OCI-LY1 (cell line): ENCODE measurements around the gene NELFCD.
A peak's percentile ranks its signal among the peaks of the same experiment; 100 is the strongest.

Experiments used
- H2AFZ ChIP-seq: fragments of 200-600 bp; sonication (generic), shearing (Covaris generic); 2 replicates; pipeline ENCODE4 v1.6.0; 2014; ENCODE audit warnings: antibody characterized with exemption, mild to moderate bottlenecking, low read length
- H3F3A ChIP-seq: fragments of 200-600 bp; sonication (generic), shearing (Covaris generic); 2 replicates; pipeline ENCODE4 v1.6.0; 2014; ENCODE audit warnings: mild to moderate bottlenecking, antibody characterized with exemption, low read length, moderate library complexity; ENCODE audit not compliant: insufficient read depth
- H3K27ac ChIP-seq: fragments of 200-600 bp; sonication (generic); 2 replicates; pipeline ENCODE4 v1.5.1; 2014; ENCODE audit warnings: low read length, mixed run types, mild to moderate bottlenecking, low read depth; ENCODE audit not compliant: poor library complexity, severe bottlenecking
- H3K27me3 ChIP-seq: fragments of 200-600 bp; sonication (generic); 2 replicates; pipeline ENCODE4 v1.6.0; 2014; ENCODE audit warnings: antibody characterized with exemption, mild to moderate bottlenecking, low read length, moderate library complexity; ENCODE audit not compliant: insufficient read depth
- H3K36me3 ChIP-seq: fragments of 200-600 bp; sonication (generic); 2 replicates; pipeline ENCODE4 v1.6.1; 2014; ENCODE audit warnings: mild to moderate bottlenecking, antibody characterized with exemption, low read length, moderate library complexity, mixed read lengths; ENCODE audit not compliant: insufficient read depth
- H3K4me1 ChIP-seq: fragments of 200-600 bp; sonication (generic); 2 replicates; pipeline ENCODE4 v1.5.1; 2014; ENCODE audit warnings: mild to moderate bottlenecking, low read length, moderate library complexity; ENCODE audit not compliant: insufficient read depth, severe bottlenecking
- H3K4me2 ChIP-seq: fragments of 200-600 bp; sonication (generic), shearing (Covaris generic); 2 replicates; pipeline ENCODE4 v1.6.1; 2014; ENCODE audit warnings: low read length
- H3K4me3 ChIP-seq: fragments of 200-600 bp; sonication (generic); 2 replicates; pipeline ENCODE4 v1.5.1; 2014; ENCODE audit warnings: low read length, low read depth, mild to moderate bottlenecking, mixed read lengths; ENCODE audit not compliant: poor library complexity, severe bottlenecking
- H3K79me2 ChIP-seq: fragments of 200-600 bp; shearing (Covaris generic); 2 replicates; pipeline ENCODE4 v1.6.1; 2016; ENCODE audit warnings: mixed run types, low read length, mixed read lengths; ENCODE audit not compliant: insufficient read depth
- H3K9ac ChIP-seq: fragments of 200-600 bp; sonication (generic), shearing (Covaris generic); 2 replicates; pipeline ENCODE4 v1.6.1; 2014; ENCODE audit warnings: mild to moderate bottlenecking, low read length, mixed read lengths
- H3K9me2 ChIP-seq: fragments of 200-600 bp; sonication (generic), shearing (Covaris generic); 2 replicates; pipeline ENCODE4 v1.6.1; 2014; ENCODE audit warnings: low read depth, mild to moderate bottlenecking, low read length, mixed read lengths
- H3K9me3 ChIP-seq: fragments of 200-600 bp; shearing (Covaris generic); 2 replicates; pipeline ENCODE4 v1.6.1; 2014; ENCODE audit warnings: low read length, mixed read lengths
- H4K20me1 ChIP-seq: fragments of 200-600 bp; sonication (generic), shearing (Covaris generic); 2 replicates; pipeline ENCODE4 v1.6.0; 2016; ENCODE audit warnings: mild to moderate bottlenecking, low read length; ENCODE audit not compliant: insufficient read depth
- CTCF ChIP-seq: fragments of 200-600 bp; sonication (generic), shearing (Covaris generic); IDR thresholded peaks from 2 replicates; pipeline ENCODE4 v1.5.1; 2017; ENCODE audit warnings: mild to moderate bottlenecking, antibody characterized with exemption, low read length, moderate library complexity, mixed read lengths
- EZH2 ChIP-seq: fragments of 200-600 bp; sonication (generic), shearing (Covaris generic); IDR thresholded peaks from 2 replicates; pipeline ENCODE4 v1.8.0; 2017; ENCODE audit warnings: borderline replicate concordance, mixed run types, mild to moderate bottlenecking, antibody characterized with exemption, low read length, moderate library complexity, mixed read lengths

The NELFCD gene

DNA sequence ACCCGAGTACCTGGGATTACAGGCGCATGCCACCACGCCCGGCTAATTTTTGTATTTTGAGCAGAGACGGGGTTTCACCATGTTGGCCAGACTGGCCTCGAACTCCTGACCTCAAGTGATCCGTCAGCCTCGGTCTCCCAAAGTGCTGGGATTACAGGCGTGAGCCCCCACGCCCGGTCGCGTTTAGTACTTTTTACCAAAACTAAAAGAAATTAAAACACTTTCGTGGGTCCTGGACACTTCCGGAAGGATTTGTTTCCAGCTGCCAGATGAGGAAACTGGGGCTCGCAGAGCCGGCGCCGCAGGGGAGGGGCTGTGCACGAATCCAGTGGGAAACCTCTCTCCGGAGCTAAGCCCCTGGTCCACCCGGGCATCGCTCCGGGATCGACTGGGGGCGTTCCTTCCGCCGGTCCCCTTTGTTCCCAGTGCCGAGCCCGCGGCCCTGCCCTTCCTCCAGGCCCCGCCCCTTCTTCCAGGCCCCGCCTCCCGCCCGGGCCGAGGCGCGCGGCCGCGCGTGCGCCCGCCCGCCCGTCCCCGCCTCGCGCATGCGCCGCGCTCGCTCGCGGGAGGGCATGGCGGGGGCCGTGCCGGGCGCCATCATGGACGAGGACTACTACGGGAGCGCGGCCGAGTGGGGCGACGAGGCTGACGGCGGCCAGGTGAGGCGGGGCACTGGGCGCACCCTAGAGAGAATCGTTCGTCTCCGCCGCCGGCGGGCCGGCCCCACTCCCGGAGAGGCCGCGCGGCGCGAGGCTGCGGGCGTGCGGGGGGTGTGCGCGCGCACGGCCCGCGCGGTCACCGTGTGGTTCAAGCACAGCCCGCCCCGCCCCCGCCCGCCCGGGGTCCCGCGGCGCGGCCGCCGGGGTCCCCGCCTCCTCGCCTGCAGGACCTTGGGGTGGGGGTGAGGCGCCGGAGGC lies at the start of gene NELFCD:
TSS of gene NELFCD (plus strand) at position 546 of the 917 bp plus-strand sequence. CDS start at position 600, 54 bp downstream.
- no peaks in the 10 kb centered on the region for H3K27me3 ChIP-seq
- peak within 1 kb of the TSS; percentile 80 for H3K4me3 ChIP-seq
- no peaks in the 10 kb centered on the region for H3F3A ChIP-seq
- H3K9ac ChIP-seq = peak within 1 kb of the TSS; percentile 86
- no peaks in the 10 kb centered on the region for H4K20me1 ChIP-seq
- H3K4me2 ChIP-seq = peak within 1 kb of the TSS; percentile 75
- H3K9me2 ChIP-seq = no peaks in the 10 kb centered on the region
- peaks cover 44% of the 10 kb centered on the region for H3K79me2 ChIP-seq
- 0 out of 2 replicates have a peak within 1 kb of the TSS, but pooled peaks have one; percentile 88 for H2AFZ ChIP-seq
- no peak for TF ChIP-seq CTCF
- no peak for TF ChIP-seq EZH2
- peak within 1 kb of the TSS; percentile 48 for H3K27ac ChIP-seq
- H3K4me1 ChIP-seq = peaks cover 48% of the 10 kb centered on the region
- H3K36me3 ChIP-seq = peaks cover 7% of the 10 kb centered on the region; the same call in 1 of the 2 replicates
- H3K9me3 ChIP-seq = no peaks in the 10 kb centered on the region; the same call in none of the 2 replicates

GRCh38 chr20:58932170-58932569 lies 48.9 kb upstream of the NELFCD start:
- no peak overlapping the region for H3K4me2 ChIP-seq
- no peaks in the 10 kb centered on the region for H3F3A ChIP-seq
- no peaks in the 10 kb centered on the region for H4K20me1 ChIP-seq
- no peaks in the 10 kb centered on the region for H3K4me1 ChIP-seq
- H3K27me3 ChIP-seq = 0 out of 2 replicates have a peak, but pooled peaks cover 6% of the 10 kb centered on the region
- H3K9me2 ChIP-seq = no peaks in the 10 kb centered on the region
- 0 out of 2 replicates have a peak, but pooled peaks cover 1% of the 10 kb centered on the region for H3K9me3 ChIP-seq
- no peak overlapping the region for H3K27ac ChIP-seq
- H2AFZ ChIP-seq = no peak overlapping the region
- no peaks in the 10 kb centered on the region for H3K79me2 ChIP-seq
- no peak overlapping the region for H3K4me3 ChIP-seq
- TF ChIP-seq EZH2 (no peak), CTCF (no peak)
- no peaks in the 10 kb centered on the region for H3K36me3 ChIP-seq
- no peak overlapping the region for H3K9ac ChIP-seq

GRCh38 chr20:58938078-58938477 lies 43.0 kb upstream of the NELFCD start:
- no peak overlapping the region for H3K4me3 ChIP-seq
- H3K36me3 ChIP-seq = no peaks in the 10 kb centered on the region
- no peak overlapping the region for H3K27ac ChIP-seq
- H3F3A ChIP-seq = no peaks in the 10 kb centered on the region
- no peaks in the 10 kb centered on the region for H3K4me1 ChIP-seq
- no peaks in the 10 kb centered on the region for H4K20me1 ChIP-seq
- H3K9me3 ChIP-seq = 0 out of 2 replicates have a peak, but pooled peaks cover 3% of the 10 kb centered on the region
- TF ChIP-seq EZH2 (no peak), CTCF (no peak)
- H3K4me2 ChIP-seq = no peak overlapping the region
- no peaks in the 10 kb centered on the region for H3K9me2 ChIP-seq
- no peak overlapping the region for H3K9ac ChIP-seq
- no peaks in the 10 kb centered on the region for H3K27me3 ChIP-seq
- H3K79me2 ChIP-seq = no peaks in the 10 kb centered on the region
- H2AFZ ChIP-seq = no peak overlapping the region
